HFF-Myc (cell line): ENCODE measurements around the gene PRKCA.

Experiments
- DNase-seq: peaks from one replicate; pipeline ENCODE4 v3.0.0-alpha.2; 2011; ENCODE audit warnings: low read depth; ENCODE audit errors: extremely low read depth
- H3K4me3 ChIP-seq: replicated peaks from 2 replicates; pipeline ENCODE4 v1.5.1; 2011; ENCODE audit warnings: low read depth, mild to moderate bottlenecking, control low read depth, low read length
- CTCF ChIP-seq: IDR thresholded peaks from 2 replicates; pipeline ENCODE4 v1.5.1; 2012; ENCODE audit warnings: mild to moderate bottlenecking, low read depth, low read length, control low read depth; ENCODE audit errors: missing control alignments

PRKCA gene

DNA sequence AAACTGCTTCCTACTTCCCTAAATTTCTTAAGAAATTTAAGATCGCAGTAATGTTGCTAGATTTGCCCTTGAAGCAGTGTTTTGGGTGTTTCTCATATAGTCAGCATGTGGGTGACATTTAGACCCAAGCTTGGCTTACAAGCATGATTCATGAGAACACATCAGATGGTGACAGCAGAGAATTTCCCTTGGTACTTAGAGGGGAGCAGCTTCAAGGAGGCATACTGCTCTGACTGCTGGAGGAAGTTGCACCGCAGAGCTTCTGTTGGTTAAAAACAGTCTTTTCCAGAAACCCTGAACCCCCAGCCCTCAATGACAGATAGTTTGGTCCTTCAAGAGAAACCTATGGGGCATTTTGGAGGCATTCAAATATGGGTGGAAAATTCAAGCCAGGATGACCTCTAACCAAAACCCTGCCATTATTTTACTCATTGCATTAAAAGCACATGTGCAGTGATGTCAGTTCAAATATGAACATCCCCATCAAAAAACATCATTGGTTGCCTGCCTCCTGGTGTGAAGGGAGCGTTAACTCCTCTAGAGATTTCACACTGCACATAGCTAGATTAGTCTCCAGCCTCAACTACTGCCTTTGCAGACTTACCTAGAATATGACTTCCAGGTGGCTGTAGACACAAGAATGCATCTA is 331.0 kb downstream of the PRKCA start:
- no peak for TF ChIP-seq CTCF
- no peak overlapping the region for H3K4me3 ChIP-seq
- DNase-seq: no peak

DNA sequence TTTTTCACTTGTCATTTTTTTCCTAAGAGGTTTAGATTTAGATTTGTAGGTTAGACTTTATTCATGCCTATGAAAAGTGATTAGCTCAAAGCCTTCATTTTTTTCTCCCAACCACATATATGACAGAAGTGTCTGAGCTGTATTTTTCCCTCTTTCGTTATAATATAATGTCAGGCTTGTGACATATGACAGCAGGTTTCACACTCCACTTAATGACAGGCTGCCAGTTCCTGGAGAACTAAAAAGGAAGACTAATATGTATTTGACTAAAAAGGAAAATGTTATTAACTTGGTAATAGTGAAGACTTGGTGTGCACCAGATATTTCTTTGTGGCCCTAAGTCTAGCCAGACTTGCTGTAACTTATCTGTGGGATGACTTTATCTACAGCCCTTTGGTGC is 331.8 kb downstream of the PRKCA start:
- no peak for TF ChIP-seq CTCF
- DNase-seq: no peak

GRCh38 chr17:66635386-66636045 is 333.1 kb downstream of the PRKCA start:
- DNase-seq: no peak
- TF ChIP-seq CTCF: no peak
- no peak overlapping the region for H3K4me3 ChIP-seq

More for the DNA sequence above, 331.8 kb downstream of the PRKCA start:
- H3K4me3 ChIP-seq: no peak overlapping the region

GRCh38 chr17:66636111-66636510 is 333.7 kb downstream of the PRKCA start:
- DNase-seq: no peak
- no peak overlapping the region for H3K4me3 ChIP-seq
- no peak for TF ChIP-seq CTCF

DNA sequence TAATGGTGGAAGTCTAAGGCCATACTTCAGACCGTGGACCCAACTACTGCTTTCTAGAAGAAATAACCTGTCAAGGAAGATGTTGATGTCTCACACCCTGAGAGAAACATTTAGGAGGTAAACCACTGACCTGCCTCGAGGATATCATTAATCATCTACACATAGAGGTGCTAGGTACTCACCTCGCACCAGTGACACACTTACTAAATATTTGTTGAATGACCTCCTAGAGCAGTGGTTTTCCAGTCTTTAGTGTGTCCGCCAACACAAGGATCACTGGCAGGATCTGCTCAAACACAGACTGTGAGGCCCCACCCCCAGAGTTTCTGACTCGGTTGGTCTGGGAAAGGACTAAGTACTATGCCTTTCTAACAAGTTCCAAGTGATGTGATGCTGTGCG is 335.1 kb downstream of the PRKCA start:
- TF ChIP-seq CTCF: no peak
- H3K4me3 ChIP-seq: no peak overlapping the region
- DNase-seq: no peak

DNA sequence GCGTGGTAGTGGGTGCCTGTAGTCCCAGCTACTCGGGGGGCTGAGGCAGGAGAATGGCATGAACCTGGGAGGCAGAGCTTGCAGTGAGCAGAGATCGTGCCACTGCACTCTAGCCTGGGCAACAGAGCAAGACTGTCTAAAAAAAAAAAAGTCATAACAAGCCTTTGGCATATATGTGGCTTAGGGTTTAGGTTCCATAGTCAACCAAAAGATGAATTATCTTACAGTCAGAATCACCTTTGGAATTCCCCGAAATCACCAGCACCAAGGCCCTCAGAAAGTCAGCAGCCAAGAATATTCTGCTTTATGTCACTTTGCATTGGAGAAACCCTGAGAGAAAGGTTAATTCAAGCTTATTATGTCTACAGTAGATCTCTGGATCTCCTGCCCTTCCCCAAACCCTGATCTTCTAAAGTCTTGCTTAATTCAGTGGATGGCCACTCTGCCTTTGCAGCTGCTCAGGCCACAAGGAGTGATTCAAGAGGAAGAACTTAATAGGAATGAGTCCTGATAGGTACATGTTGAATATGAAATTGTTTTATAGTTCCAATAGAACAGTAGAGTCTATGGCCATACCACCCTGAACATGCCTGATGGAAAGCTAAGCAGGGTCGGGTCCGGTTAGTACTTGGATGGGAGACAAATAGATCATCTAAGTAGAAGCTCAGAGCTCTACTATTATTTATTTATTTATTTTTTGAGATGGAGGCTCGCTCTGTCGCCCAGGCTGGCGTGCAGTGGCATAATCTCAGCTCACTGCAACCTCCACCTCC is 336.5 kb downstream of the PRKCA start:
- no peak for TF ChIP-seq CTCF
- DNase-seq: no peak
- H3K4me3 ChIP-seq: no peak overlapping the region
